GM18868 (cell line): ENCODE measurements around the gene TNIP3.
A peak's percentile ranks its signal among the peaks of the same experiment; 100 is the strongest.

Source experiments
- ATAC-seq: cut with Tn5 transposase; IDR thresholded peaks from one replicate; pipeline ENCODE4 v1.9.1; 2021; ENCODE audit warnings: mild to moderate bottlenecking, moderate library complexity; ENCODE audit not compliant: unreplicated experiment

The TNIP3 gene

GRCh38 chr4:121140716-121141460 lies 23.2 kb downstream of the TNIP3 start:
- no peak for ATAC-seq

GRCh38 chr4:121139533-121140222 lies 24.4 kb downstream of the TNIP3 start:
- ATAC-seq = peak; percentile 93

GRCh38 chr4:121138039-121138825 lies 25.9 kb downstream of the TNIP3 start:
- ATAC-seq = peak; percentile 37

GRCh38 chr4:121130326-121130660 lies 33.8 kb downstream of the TNIP3 start:
- no peak for ATAC-seq

- no peak for ATAC-seq
Measured at GRCh38 chr4:121129606-121130325, 34.4 kb downstream of the TNIP3 start.

- ATAC-seq = no peak
Measured at GRCh38 chr4:121127100-121127499, 37.0 kb downstream of the TNIP3 start.

GRCh38 chr4:121126449-121127006 lies 37.6 kb downstream of the TNIP3 start:
- ATAC-seq = no peak

GRCh38 chr4:121125498-121125885 lies 38.6 kb downstream of the TNIP3 start:
- no peak for ATAC-seq

- ATAC-seq = no peak
Measured at GRCh38 chr4:121122661-121123060, 41.5 kb downstream of the TNIP3 start.

- ATAC-seq = no peak
Measured at GRCh38 chr4:121119715-121120114, 44.4 kb downstream of the TNIP3 start.

- no peak for ATAC-seq
Measured at GRCh38 chr4:121118344-121118743, 45.8 kb downstream of the TNIP3 start.

GRCh38 chr4:121114756-121115155 lies 49.4 kb downstream of the TNIP3 start:
- ATAC-seq = no peak

GRCh38 chr4:121112530-121112929 lies 51.6 kb downstream of the TNIP3 start:
- no peak for ATAC-seq

- ATAC-seq = no peak
Measured at GRCh38 chr4:121108557-121108956, 55.6 kb downstream of the TNIP3 start.

- ATAC-seq = no peak
Measured at GRCh38 chr4:121107507-121107906, 56.6 kb downstream of the TNIP3 start.

GRCh38 chr4:121100093-121100775 lies 63.9 kb downstream of the TNIP3 start:
- no peak for ATAC-seq

- no peak for ATAC-seq
Measured at GRCh38 chr4:121098266-121098665, 65.9 kb downstream of the TNIP3 start.

- no peak for ATAC-seq
Measured at GRCh38 chr4:121096629-121097028, 67.5 kb downstream of the TNIP3 start.

- ATAC-seq = no peak
Measured at GRCh38 chr4:121096191-121096590, 67.9 kb downstream of the TNIP3 start.

- ATAC-seq = no peak
Measured at GRCh38 chr4:121094297-121094966, 69.7 kb downstream of the TNIP3 start.
